NT2/D1 (cell line): ENCODE results near the gene ATP13A3.

Source experiments
- SUZ12 ChIP-seq: IDR thresholded peaks from 2 replicates; pipeline ENCODE4 v1.6.1; 2011; ENCODE audit not compliant: insufficient read length, insufficient read depth; ENCODE audit errors: extremely low read depth
- YY1 ChIP-seq: IDR thresholded peaks from 2 replicates; pipeline ENCODE4 v1.6.1; 2011; ENCODE audit not compliant: insufficient read length, insufficient read depth

GRCh38 chr3:194407423-194407822 lies 79.4 kb downstream of the ATP13A3 start:
- TF ChIP-seq YY1 (no peak), SUZ12 (no peak)
